ENCODE results near the gene BOK. TPM values are rescaled to one million over a fixed set of nuclear protein-coding genes. Genes with fewer than 3 reads are reported as not detected.

The BOK gene
- total RNA-seq, 1 donor from 2014 or later = 110 TPM

GRCh38 chr2:241598487-241598886, 39.9 kb downstream of the BOK start:
- Mint-ChIP-seq H3K9me3 (ENCODE audit: unreplicated experiment) (no peaks in the 10 kb centered on the region), H3K4me1 (ENCODE audit: unreplicated experiment) (no peaks in the 10 kb centered on the region), H3K36me3 (ENCODE audit: low read depth, unreplicated experiment) (peaks cover 23% of the 10 kb centered on the region), H3K4me3 (ENCODE audit: unreplicated experiment) (no peak overlapping the region), H3K27me3 (ENCODE audit: unreplicated experiment) (peaks cover 3% of the 10 kb centered on the region), H3K27ac (ENCODE audit: unreplicated experiment) (no peak overlapping the region)
- no peak for TF ChIP-seq CTCF (IDR thresholded peaks at IDR 0.05; ENCODE audit: unreplicated experiment)
- no peak for DNase-seq (ENCODE audit: low spot score)

GRCh38 chr2:241599615-241600014, 41.1 kb downstream of the BOK start:
- DNase-seq (ENCODE audit: low spot score) = no peak
- TF ChIP-seq CTCF (IDR thresholded peaks at IDR 0.05; ENCODE audit: unreplicated experiment) = no peak
- no peak overlapping the region for H3K27ac Mint-ChIP-seq (ENCODE audit: unreplicated experiment)
- no peaks in the 10 kb centered on the region for H3K9me3 Mint-ChIP-seq (ENCODE audit: unreplicated experiment)
- H3K36me3 Mint-ChIP-seq (ENCODE audit: low read depth, unreplicated experiment) = peaks cover 19% of the 10 kb centered on the region
- no peak overlapping the region for H3K4me3 Mint-ChIP-seq (ENCODE audit: unreplicated experiment)
- H3K4me1 Mint-ChIP-seq (ENCODE audit: unreplicated experiment) = no peaks in the 10 kb centered on the region
- peaks cover 3% of the 10 kb centered on the region for H3K27me3 Mint-ChIP-seq (ENCODE audit: unreplicated experiment)

- no peak overlapping the region for H3K27ac Mint-ChIP-seq (ENCODE audit: unreplicated experiment)
- DNase-seq (ENCODE audit: low spot score) = no peak
- no peaks in the 10 kb centered on the region for H3K9me3 Mint-ChIP-seq (ENCODE audit: unreplicated experiment)
- peaks cover 25% of the 10 kb centered on the region for H3K36me3 Mint-ChIP-seq (ENCODE audit: low read depth, unreplicated experiment)
- no peak overlapping the region for H3K4me3 Mint-ChIP-seq (ENCODE audit: unreplicated experiment)
- peaks cover 6% of the 10 kb centered on the region for H3K27me3 Mint-ChIP-seq (ENCODE audit: unreplicated experiment)
- no peak for TF ChIP-seq CTCF (IDR thresholded peaks at IDR 0.05; ENCODE audit: unreplicated experiment)
- H3K4me1 Mint-ChIP-seq (ENCODE audit: unreplicated experiment) = no peaks in the 10 kb centered on the region
These were observed 43.3 kb downstream of the BOK start for GRCh38 chr2:241601841-241602240.

GRCh38 chr2:241602720-241603119, 44.2 kb downstream of the BOK start:
- H3K36me3 Mint-ChIP-seq (ENCODE audit: low read depth, unreplicated experiment) = peaks cover 25% of the 10 kb centered on the region
- H3K27ac Mint-ChIP-seq (ENCODE audit: unreplicated experiment) = no peak overlapping the region
- peaks cover 5% of the 10 kb centered on the region for H3K27me3 Mint-ChIP-seq (ENCODE audit: unreplicated experiment)
- no peaks in the 10 kb centered on the region for H3K9me3 Mint-ChIP-seq (ENCODE audit: unreplicated experiment)
- TF ChIP-seq CTCF (IDR thresholded peaks at IDR 0.05; ENCODE audit: unreplicated experiment) = no peak
- H3K4me1 Mint-ChIP-seq (ENCODE audit: unreplicated experiment) = no peaks in the 10 kb centered on the region
- no peak for DNase-seq (ENCODE audit: low spot score)
- H3K4me3 Mint-ChIP-seq (ENCODE audit: unreplicated experiment) = no peak overlapping the region

- Mint-ChIP-seq H3K9me3 (ENCODE audit: unreplicated experiment) (no peaks in the 10 kb centered on the region), H3K4me1 (ENCODE audit: unreplicated experiment) (peaks cover under 1% of the 10 kb centered on the region), H3K27ac (ENCODE audit: unreplicated experiment) (no peak overlapping the region), H3K4me3 (ENCODE audit: unreplicated experiment) (peak overlapping the region; percentile 78), H3K36me3 (ENCODE audit: low read depth, unreplicated experiment) (peaks cover 33% of the 10 kb centered on the region), H3K27me3 (ENCODE audit: unreplicated experiment) (peaks cover 8% of the 10 kb centered on the region)
- no peak for TF ChIP-seq CTCF (IDR thresholded peaks at IDR 0.05; ENCODE audit: unreplicated experiment)
- DNase-seq (ENCODE audit: low spot score) = no peak
These were observed 45.1 kb downstream of the BOK start for GRCh38 chr2:241603686-241604085.

Measured in endothelial cell (in vitro differentiated cells).